Measurements from ENCODE around the gene KCNIP4.

KCNIP4 gene

DNA sequence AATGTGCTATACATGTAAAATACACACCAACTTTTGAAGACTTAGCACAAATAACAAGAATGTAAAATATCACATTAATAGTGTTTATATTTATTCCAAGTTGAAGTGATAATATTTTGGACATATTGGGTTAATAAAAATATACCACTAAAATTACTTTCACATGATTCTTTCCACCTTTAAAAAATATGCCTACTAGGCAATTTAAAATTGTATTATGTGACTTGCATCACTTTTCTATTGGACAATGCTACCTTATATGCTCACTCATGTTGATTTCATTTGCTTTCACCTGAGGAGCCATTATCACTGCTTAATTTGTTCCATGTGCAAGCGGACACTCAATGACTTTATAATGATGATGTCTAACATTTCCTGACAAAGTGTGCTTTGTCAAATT is 1251.8 kb downstream of the KCNIP4 start:
- DNase-seq: no peak

DNA sequence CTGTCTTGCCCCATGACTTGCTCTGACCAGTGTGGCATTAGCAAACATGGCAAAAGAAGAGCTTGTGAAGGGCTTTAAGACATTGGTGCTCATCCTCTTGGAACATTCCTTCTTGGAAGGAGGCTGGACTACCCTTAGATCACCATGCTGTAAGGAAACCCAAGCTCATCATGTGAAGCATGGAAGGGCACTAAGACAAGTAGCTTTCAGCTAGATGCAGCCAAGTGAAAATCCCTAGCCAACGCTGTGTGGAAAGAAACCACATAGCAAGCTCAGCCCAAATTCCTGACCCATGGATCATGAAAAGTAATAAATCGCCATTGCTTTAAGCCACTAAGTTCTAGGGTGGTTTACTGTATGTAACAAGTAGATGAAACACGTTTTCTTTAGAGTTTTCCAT is 1260.7 kb downstream of the KCNIP4 start:
- no peak for DNase-seq

DNA sequence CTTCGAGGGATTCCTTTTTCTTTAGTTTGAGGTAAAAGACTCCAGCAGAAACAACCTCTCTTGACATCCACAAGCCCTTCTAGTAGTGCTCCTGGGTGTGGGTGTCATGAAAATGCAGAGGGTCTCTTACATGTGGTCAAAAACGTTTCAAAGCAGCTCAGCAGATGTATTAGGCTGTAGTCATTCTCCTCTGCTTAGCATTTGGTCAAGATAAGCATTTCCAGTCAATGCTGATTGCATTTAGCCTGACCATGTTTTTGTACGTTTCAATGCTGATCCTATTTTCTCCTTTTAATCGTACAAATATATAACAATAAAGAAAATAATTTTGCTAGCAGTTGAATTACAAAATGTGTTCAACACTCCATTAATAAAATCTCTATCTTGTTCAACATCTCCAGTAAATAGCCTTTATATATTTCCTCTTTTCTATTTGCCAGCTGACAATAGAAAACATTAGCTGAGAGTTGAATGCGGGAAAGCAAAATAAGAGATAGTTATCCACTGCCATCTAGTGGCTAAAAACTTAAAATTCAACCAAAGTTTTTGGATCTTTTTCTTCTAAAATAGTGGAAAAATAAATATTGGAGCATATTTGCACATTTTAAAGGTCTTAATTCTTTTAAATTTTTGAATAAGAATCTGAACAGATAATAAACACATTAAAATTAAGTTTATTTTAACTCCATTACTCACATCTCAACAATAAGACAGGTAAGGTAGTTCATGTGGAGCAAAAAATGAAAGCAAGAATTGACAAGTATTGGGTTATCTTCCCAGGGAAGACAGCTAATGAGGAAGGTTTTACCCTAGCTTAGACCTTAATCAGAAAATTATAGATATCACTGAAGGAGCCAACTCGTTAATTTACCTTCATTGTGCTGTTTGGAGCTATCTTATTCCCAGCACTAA is 1263.5 kb downstream of the KCNIP4 start:
- DNase-seq: no peak

DNA sequence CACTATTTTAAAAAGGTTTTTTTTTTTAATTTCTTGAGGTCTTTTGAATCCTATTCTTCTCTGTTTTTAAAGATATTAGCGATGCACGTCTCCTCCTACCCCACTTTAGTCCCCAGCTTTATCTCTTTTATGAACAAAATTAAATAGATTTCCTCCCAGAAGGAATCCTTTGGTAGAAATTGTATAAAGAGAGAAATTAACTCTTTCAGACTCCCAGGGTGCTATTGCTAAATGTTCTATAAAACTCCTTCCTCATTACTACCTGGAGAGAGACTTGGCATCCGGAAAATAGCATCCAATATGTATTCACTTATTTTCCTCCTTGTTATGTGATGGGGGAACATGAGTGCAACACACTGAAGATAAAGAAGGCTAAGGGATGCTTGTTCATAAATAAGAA is 1264.8 kb downstream of the KCNIP4 start:
- DNase-seq: no peak

DNA sequence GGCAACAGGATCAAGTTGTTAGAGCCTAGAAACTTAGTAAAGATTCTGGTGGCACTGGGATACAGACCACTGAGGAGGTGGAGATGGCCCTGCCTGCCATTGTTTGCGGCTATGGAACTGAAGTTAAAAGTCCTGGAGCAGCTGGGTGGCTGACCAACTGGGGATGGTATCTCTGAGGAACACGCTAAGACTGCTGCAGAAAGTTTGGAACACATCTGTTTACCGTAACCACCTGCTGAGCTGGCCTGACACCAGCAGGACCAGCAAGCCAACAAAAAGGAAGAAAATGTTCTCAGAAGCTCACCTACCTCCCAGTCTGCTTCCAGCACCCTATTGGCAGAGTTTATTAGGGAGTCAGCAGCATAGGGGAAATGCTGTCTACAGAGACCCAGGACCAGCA is 1265.7 kb downstream of the KCNIP4 start:
- no peak for DNase-seq

DNA sequence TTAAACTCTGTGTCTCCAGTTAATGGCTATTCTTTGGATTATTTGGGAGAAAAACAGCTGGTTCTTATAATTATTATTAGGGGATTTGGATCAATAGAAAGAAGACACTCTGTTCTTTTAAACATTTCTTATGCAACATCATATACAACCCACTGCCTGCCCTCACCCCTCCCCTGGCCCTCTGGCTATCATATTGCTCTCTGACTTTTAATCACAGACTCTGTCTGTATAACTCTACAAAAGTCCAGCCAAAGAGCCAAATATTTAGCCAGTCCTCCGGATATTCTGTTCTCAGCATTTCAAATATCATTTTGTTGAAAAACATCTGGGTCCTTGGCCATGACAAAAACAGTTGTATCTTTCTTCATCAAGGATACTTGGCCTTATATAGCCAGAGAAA is 1267.3 kb downstream of the KCNIP4 start:
- DNase-seq: no peak

DNA sequence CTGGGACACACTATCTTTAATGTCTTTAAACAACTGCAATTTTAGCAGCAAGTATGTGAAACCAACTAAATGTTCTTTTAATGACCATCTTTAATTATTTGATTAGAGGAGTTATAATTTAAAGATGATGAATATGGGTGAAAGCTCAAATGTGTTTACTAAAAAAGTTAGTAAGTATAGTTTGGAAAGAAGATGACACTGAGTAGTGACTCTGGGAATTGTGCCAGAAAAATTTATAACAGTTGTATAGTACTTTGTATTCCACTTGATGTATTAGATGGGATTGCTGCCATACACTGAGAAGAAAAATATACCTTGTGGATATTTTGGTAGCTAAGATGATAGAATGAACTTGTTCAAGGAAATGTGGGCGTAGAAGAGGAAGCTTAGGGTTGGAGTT is 1267.8 kb downstream of the KCNIP4 start:
- DNase-seq: no peak

DNA sequence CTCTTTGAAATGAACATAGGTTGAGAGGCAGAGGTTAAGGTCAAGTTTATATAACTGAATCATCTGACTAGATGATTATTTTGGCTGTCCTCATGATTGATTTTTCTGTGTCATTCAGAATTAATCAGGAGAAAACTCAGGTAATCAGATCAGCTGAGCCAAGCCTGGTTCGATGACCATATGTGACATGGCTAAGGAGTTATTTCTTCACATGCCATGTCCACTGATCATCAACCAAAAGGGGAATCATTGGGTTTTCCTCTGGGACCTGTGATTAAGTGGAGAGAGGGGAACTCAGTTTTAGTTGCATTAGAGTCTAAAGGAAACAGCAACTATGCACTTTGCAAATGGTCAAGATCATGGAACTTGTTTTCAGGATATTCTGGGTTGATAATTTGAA is 1268.6 kb downstream of the KCNIP4 start:
- no peak for DNase-seq
